ENCODE results near the gene TLK1. TPM values are rescaled to one million over a fixed set of nuclear protein-coding genes. Genes with fewer than 3 reads are reported as not detected.

The TLK1 gene
- total RNA-seq, 1 donor from 2014 or later, result 50.2 TPM

DNA sequence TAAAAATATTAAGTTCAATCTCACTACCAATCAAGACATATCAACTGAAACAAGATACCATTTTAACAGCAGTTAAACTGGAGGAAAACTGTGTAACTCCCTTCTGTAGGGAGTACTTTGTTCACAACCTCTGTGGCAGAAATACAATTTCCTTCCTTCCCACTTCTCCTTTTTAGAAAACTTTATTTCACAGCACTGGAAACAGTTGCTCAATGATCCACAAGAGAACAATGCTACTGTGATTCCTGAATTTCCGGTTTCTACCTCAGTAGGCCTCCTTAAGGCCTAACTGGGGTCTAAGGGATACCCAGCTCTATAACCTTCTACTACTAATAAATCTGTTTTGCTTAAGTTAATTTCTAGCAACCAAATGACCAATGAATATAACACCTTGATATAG, 14.1 kb downstream of the TLK1 start:
- H3K4me3 ChIP-seq (ENCODE audit: insufficient read depth, low read depth, low read length), result no peak overlapping the region
- H3K36me3 ChIP-seq (ENCODE audit: insufficient read depth, low read length), result no peaks in the 10 kb centered on the region
- no peaks in the 10 kb centered on the region for H3K4me1 ChIP-seq (ENCODE audit: insufficient read depth, low read length)
- no peak for TF ChIP-seq EZH2 (IDR thresholded peaks at IDR 0.05; ENCODE audit: insufficient read depth, low read length)
- TF ChIP-seq, protein P1, sequence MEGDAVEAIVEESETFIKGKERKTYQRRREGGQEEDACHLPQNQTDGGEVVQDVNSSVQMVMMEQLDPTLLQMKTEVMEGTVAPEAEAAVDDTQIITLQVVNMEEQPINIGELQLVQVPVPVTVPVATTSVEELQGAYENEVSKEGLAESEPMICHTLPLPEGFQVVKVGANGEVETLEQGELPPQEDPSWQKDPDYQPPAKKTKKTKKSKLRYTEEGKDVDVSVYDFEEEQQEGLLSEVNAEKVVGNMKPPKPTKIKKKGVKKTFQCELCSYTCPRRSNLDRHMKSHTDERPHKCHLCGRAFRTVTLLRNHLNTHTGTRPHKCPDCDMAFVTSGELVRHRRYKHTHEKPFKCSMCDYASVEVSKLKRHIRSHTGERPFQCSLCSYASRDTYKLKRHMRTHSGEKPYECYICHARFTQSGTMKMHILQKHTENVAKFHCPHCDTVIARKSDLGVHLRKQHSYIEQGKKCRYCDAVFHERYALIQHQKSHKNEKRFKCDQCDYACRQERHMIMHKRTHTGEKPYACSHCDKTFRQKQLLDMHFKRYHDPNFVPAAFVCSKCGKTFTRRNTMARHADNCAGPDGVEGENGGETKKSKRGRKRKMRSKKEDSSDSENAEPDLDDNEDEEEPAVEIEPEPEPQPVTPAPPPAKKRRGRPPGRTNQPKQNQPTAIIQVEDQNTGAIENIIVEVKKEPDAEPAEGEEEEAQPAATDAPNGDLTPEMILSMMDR (IDR thresholded peaks at IDR 0.05; ENCODE audit: insufficient read depth, low read depth, low read length), result no peak
- no peaks in the 10 kb centered on the region for H3K27me3 Mint-ChIP-seq (ENCODE audit: low read depth, unreplicated experiment)
- no peaks in the 10 kb centered on the region for H3K9me3 ChIP-seq (ENCODE audit: insufficient read depth, low read depth, low read length)
- no peak overlapping the region for H3K27ac Mint-ChIP-seq (ENCODE audit: unreplicated experiment)
- no peak overlapping the region for H3K27ac ChIP-seq (ENCODE audit: low read depth, low read length)
- FAIRE-seq (no peak), DNase-seq (ENCODE audit: low read depth) (no peak)
- no peak overlapping the region for H3K4me2 ChIP-seq (ENCODE audit: low read length)
- H3K4me1 Mint-ChIP-seq (ENCODE audit: low read depth, unreplicated experiment), result peaks cover 16% of the 10 kb centered on the region
- H3K9me3 Mint-ChIP-seq (ENCODE audit: unreplicated experiment), result no peaks in the 10 kb centered on the region
- no peak overlapping the region for H3K4me3 Mint-ChIP-seq (ENCODE audit: unreplicated experiment)
- H3K27me3 ChIP-seq (ENCODE audit: insufficient read depth, low read length), result no peaks in the 10 kb centered on the region
- H3K79me2 ChIP-seq (ENCODE audit: insufficient read depth, low read length), result peaks cover 98% of the 10 kb centered on the region
- H2AFZ ChIP-seq (ENCODE audit: low read depth, low read length), result no peak overlapping the region
- H3K36me3 Mint-ChIP-seq (ENCODE audit: low read depth, unreplicated experiment), result no peaks in the 10 kb centered on the region
- H3K9ac ChIP-seq (ENCODE audit: low read length), result no peak overlapping the region
- peaks cover 92% of the 10 kb centered on the region for H4K20me1 ChIP-seq (ENCODE audit: insufficient read depth, low read length)

GRCh38 chr2:171146071-171146470, 14.6 kb downstream of the TLK1 start:
- H3K27me3 ChIP-seq (ENCODE audit: insufficient read depth, low read length), result no peaks in the 10 kb centered on the region
- no peak overlapping the region for H3K4me3 ChIP-seq (ENCODE audit: insufficient read depth, low read depth, low read length)
- FAIRE-seq, result no peak
- DNase-seq (ENCODE audit: low read depth), result no peak
- H3K9me3 Mint-ChIP-seq (ENCODE audit: unreplicated experiment), result no peaks in the 10 kb centered on the region
- H3K27ac ChIP-seq (ENCODE audit: low read depth, low read length), result no peak overlapping the region
- H3K36me3 Mint-ChIP-seq (ENCODE audit: low read depth, unreplicated experiment), result no peaks in the 10 kb centered on the region
- no peaks in the 10 kb centered on the region for H3K27me3 Mint-ChIP-seq (ENCODE audit: low read depth, unreplicated experiment)
- no peak overlapping the region for H3K4me2 ChIP-seq (ENCODE audit: low read length)
- H2AFZ ChIP-seq (ENCODE audit: low read depth, low read length), result no peak overlapping the region
- H3K36me3 ChIP-seq (ENCODE audit: insufficient read depth, low read length), result no peaks in the 10 kb centered on the region
- peaks cover 100% of the 10 kb centered on the region for H3K79me2 ChIP-seq (ENCODE audit: insufficient read depth, low read length)
- no peak overlapping the region for H3K4me3 Mint-ChIP-seq (ENCODE audit: unreplicated experiment)
- H3K4me1 ChIP-seq (ENCODE audit: insufficient read depth, low read length), result no peaks in the 10 kb centered on the region
- H3K9me3 ChIP-seq (ENCODE audit: insufficient read depth, low read depth, low read length), result no peaks in the 10 kb centered on the region
- no peak overlapping the region for H3K9ac ChIP-seq (ENCODE audit: low read length)
- H3K27ac Mint-ChIP-seq (ENCODE audit: unreplicated experiment), result no peak overlapping the region
- TF ChIP-seq EZH2 (IDR thresholded peaks at IDR 0.05; ENCODE audit: insufficient read depth, low read length), result no peak
- TF ChIP-seq, protein P1 (IDR thresholded peaks at IDR 0.05; ENCODE audit: insufficient read depth, low read depth, low read length), result no peak
- peaks cover 95% of the 10 kb centered on the region for H4K20me1 ChIP-seq (ENCODE audit: insufficient read depth, low read length)
- H3K4me1 Mint-ChIP-seq (ENCODE audit: low read depth, unreplicated experiment), result peaks cover 21% of the 10 kb centered on the region

DNA sequence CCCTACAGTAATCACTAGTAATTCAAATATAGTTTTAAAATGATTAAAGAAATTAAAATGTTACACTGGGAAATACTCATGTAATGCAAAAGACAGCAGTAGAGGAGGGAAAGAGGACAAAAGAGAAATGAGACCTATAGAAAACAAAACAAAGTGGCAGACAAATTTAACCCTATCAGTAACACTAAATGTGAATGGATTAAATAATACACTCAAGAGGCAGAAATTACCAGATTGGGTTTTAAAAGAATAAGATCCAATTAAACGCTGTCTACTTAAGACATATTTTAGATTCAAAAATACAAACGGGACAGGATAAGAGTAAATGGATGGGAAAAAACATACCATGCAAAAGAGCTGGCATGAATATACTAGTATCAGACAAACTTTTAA, 17.0 kb downstream of the TLK1 start:
- Histone ChIP-seq H3K4me1 (ENCODE audit: insufficient read depth, low read length) (no peaks in the 10 kb centered on the region), H3K36me3 (ENCODE audit: insufficient read depth, low read length) (no peaks in the 10 kb centered on the region), H3K9me3 (ENCODE audit: insufficient read depth, low read depth, low read length) (no peaks in the 10 kb centered on the region), H3K27me3 (ENCODE audit: insufficient read depth, low read length) (no peaks in the 10 kb centered on the region), H3K27ac (ENCODE audit: low read depth, low read length) (no peak overlapping the region), H2AFZ (ENCODE audit: low read depth, low read length) (no peak overlapping the region), H3K79me2 (ENCODE audit: insufficient read depth, low read length) (peaks cover 100% of the 10 kb centered on the region), H3K9ac (ENCODE audit: low read length) (no peak overlapping the region), H3K4me2 (ENCODE audit: low read length) (no peak overlapping the region), H4K20me1 (ENCODE audit: insufficient read depth, low read length) (peaks cover 93% of the 10 kb centered on the region), H3K4me3 (ENCODE audit: insufficient read depth, low read depth, low read length) (no peak overlapping the region)
- FAIRE-seq, result no peak
- Mint-ChIP-seq H3K27me3 (ENCODE audit: low read depth, unreplicated experiment) (no peaks in the 10 kb centered on the region), H3K4me1 (ENCODE audit: low read depth, unreplicated experiment) (peaks cover 26% of the 10 kb centered on the region), H3K36me3 (ENCODE audit: low read depth, unreplicated experiment) (no peaks in the 10 kb centered on the region), H3K4me3 (ENCODE audit: unreplicated experiment) (no peak overlapping the region), H3K27ac (ENCODE audit: unreplicated experiment) (no peak overlapping the region), H3K9me3 (ENCODE audit: unreplicated experiment) (no peaks in the 10 kb centered on the region)
- TF ChIP-seq, protein P1 (IDR thresholded peaks at IDR 0.05; ENCODE audit: insufficient read depth, low read depth, low read length), result no peak
- no peak for TF ChIP-seq EZH2 (IDR thresholded peaks at IDR 0.05; ENCODE audit: insufficient read depth, low read length)
- DNase-seq (ENCODE audit: low read depth), result no peak

All from astrocyte (in vitro differentiated cells and primary cell).